H1 (cell line): ENCODE data around the gene THOC6. TPM values are rescaled to one million over a fixed set of nuclear protein-coding genes. Genes with fewer than 3 reads are reported as not detected.

Experiments
- GABPA ChIP-seq: IDR thresholded peaks from 2 replicates; pipeline ENCODE4 v1.6.1; 2011; ENCODE audit warnings: mild to moderate bottlenecking, low read length, moderate library complexity, borderline replicate concordance; ENCODE audit not compliant: insufficient read depth
- KDM1A ChIP-seq: fragments of 200-600, 300-600 bp; sonication (generic); IDR thresholded peaks from 2 replicates; pipeline ENCODE4 v1.7.1; 2016; ENCODE audit warnings: mild to moderate bottlenecking, low read length, borderline replicate concordance
- KDM4A ChIP-seq: IDR thresholded peaks from one replicate; pipeline ENCODE4 v1.7.1; 2012; ENCODE audit warnings: low read depth, mild to moderate bottlenecking, moderate library complexity, low read length, inconsistent platforms; ENCODE audit not compliant: severe bottlenecking
- SP2 ChIP-seq: IDR thresholded peaks from 2 replicates; pipeline ENCODE4 v1.6.1; 2012; ENCODE audit warnings: mild to moderate bottlenecking, low read length, inconsistent platforms
- TEAD4 ChIP-seq: IDR thresholded peaks from 2 replicates; pipeline ENCODE4 v1.6.1; 2012; ENCODE audit warnings: low read depth, low read length, inconsistent platforms, mixed read lengths
- polyA plus RNA-seq, 7 experiments: library from polyadenylated mRNA; depleted of rRNA in 3 of 7; stranded (reverse) in 5 of 7; unstranded in 2 of 7; fragments of >200 nt in 5 of 7; fragments of 200-250 nt in 2 of 7; gene quantifications; 1 replicate in 5 of 7; 2 replicates in 1 of 7; 4 replicates in 1 of 7; pipeline versions ENCODE4 v1.2.1 to v1.2.3, GENCODE V29; 2011 to 2013; ENCODE audit warnings: missing spikeins in 2 of 7, mixed read lengths in 2 of 7
- total RNA-seq: library from RNA; stranded (reverse); fragmentation: NEBNext Ultra II Directional; extraction: Animal tissue kit (Norgen Biotek cat#: 25700); gene quantifications from 2 replicates; pipeline ENCODE4 v1.2.1, GENCODE V29; 2021

THOC6 gene
- total and polyA plus RNA-seq, 2 of the 8 experiments (the other 6 are each of a cell fraction or from before 2014, with no cell fraction given) = 78.5 to 111 TPM

DNA sequence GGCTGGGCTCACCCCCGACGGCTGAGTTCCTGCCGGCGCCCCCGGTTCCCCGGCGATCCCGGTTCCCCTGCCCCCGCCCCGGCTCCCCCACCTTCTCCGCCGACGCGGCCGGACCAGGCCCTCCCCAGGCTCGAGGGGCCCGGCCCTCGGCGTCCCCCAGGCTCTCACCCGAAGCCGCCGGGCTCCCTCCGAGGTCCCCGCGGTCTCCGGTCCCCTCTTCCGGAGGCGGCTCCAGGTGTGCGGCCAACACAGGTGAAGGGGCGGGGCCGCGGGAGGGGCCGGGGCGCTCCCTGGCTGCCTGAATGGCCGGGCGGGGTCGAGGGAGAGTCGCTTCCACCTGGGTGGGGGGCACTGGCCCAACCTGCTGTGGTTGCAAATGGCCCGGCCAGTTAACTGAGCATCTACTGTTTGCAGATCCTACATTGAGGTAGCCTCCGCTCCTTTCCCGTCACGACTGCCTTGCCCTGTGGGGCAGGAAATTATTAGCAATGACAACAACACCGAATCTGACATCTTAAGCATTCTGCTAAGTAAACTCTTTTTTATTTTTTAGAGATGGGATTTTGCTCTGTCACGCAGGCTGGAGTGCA lies 13.0 kb downstream of the THOC6 start, which contains the start of gene BICDL2 (continued):
- TF ChIP-seq KDM1A (no peak; the same call in 1 of the 2 replicates), KDM4A (no peak), GABPA (no peak), SP2 (no peak), TEAD4 (no peak)
